Nephron (organoid): ENCODE measurements around the gene GALT.
A peak's percentile ranks its signal among the peaks of the same experiment; 100 is the strongest.

Experiments used
- H3K27ac Mint-ChIP-seq, 3 experiments: 2 replicates each; pipeline ENCODE4 v1.8.0; 2020; ENCODE audit warnings: mixed read lengths in 3 of 3, mild to moderate bottlenecking in 2 of 3, moderate library complexity in 1 of 3
- H3K27me3 Mint-ChIP-seq: 2 replicates; pipeline ENCODE4 v1.8.0; 2021; ENCODE audit warnings: low read depth, mild to moderate bottlenecking, moderate library complexity, mixed read lengths
- H3K36me3 Mint-ChIP-seq: 2 replicates; pipeline ENCODE4 v1.8.0; 2020; ENCODE audit warnings: low read depth, mixed read lengths
- H3K4me1 Mint-ChIP-seq: 2 replicates; pipeline ENCODE4 v1.8.0; 2020; ENCODE audit warnings: mixed read lengths
- H3K4me3 Mint-ChIP-seq, 3 experiments: 2 replicates each; pipeline ENCODE4 v1.8.0; 2020; ENCODE audit warnings: mild to moderate bottlenecking in 3 of 3, mixed read lengths in 3 of 3, moderate library complexity in 2 of 3
- H3K9me3 Mint-ChIP-seq: 2 replicates; pipeline ENCODE4 v1.8.0; 2020; ENCODE audit warnings: mixed read lengths
- CTCF ChIP-seq, 3 experiments: fragments of 200-600 bp; sonication (generic); IDR thresholded peaks; one replicate each; pipeline ENCODE4 v1.5.0; 2021; ENCODE audit warnings: antibody characterized with exemption in 3 of 3; ENCODE audit not compliant: unreplicated experiment in 3 of 3

GALT gene

GRCh38 chr9:34651876-34652601 lies 5.6 kb downstream of the GALT start, which contains the start of gene IL11RA:
TSS of gene IL11RA (plus strand) at chr9:34652185. CDS start at chr9:34655218, 3,033 bp downstream.
- Mint-ChIP-seq H3K27ac (peak within 1 kb of the TSS; percentile 99), H3K27me3 (no peaks in the 10 kb centered on the region), H3K4me3 (peak within 1 kb of the TSS; percentile 74 to 95 (median 89)), H3K36me3 (peaks cover 36% of the 10 kb centered on the region), H3K4me1 (peaks cover 76% of the 10 kb centered on the region), H3K9me3 (no peaks in the 10 kb centered on the region)
- no peak for TF ChIP-seq CTCF (IDR thresholded peaks at IDR 0.05; ENCODE audit: unreplicated experiment in 3 of 3)

- Mint-ChIP-seq H3K36me3 (peaks cover 32% of the 10 kb centered on the region), H3K27me3 (no peaks in the 10 kb centered on the region), H3K9me3 (no peaks in the 10 kb centered on the region), H3K4me1 (peaks cover 71% of the 10 kb centered on the region), H3K4me3 (peak overlapping the region; percentile 74 to 95 (median 89)), H3K27ac (peak overlapping the region; percentile 99)
- no peak for TF ChIP-seq CTCF (IDR thresholded peaks at IDR 0.05; ENCODE audit: unreplicated experiment in 3 of 3)
Measured at GRCh38 chr9:34652602-34653000, 6.1 kb downstream of the GALT start.

- Mint-ChIP-seq H3K36me3 (peaks cover 24% of the 10 kb centered on the region), H3K4me1 (peaks cover 65% of the 10 kb centered on the region), H3K9me3 (no peaks in the 10 kb centered on the region), H3K27me3 (no peaks in the 10 kb centered on the region), H3K27ac (peak overlapping the region; percentile 99), H3K4me3 (peak overlapping the region; percentile 74 to 95 (median 89))
- TF ChIP-seq CTCF (IDR thresholded peaks at IDR 0.05; ENCODE audit: unreplicated experiment in 3 of 3) = no peak
Measured at GRCh38 chr9:34653151-34654072, 6.9 kb downstream of the GALT start.

- Mint-ChIP-seq H3K9me3 (no peaks in the 10 kb centered on the region), H3K4me3 (peak overlapping the region; percentile 74 to 95 (median 89)), H3K27me3 (no peaks in the 10 kb centered on the region), H3K4me1 (peaks cover 63% of the 10 kb centered on the region), H3K36me3 (peaks cover 15% of the 10 kb centered on the region), H3K27ac (peak overlapping the region; percentile 99)
- no peak for TF ChIP-seq CTCF (IDR thresholded peaks at IDR 0.05; ENCODE audit: unreplicated experiment in 3 of 3)
Measured at GRCh38 chr9:34654323-34655051, 8.0 kb downstream of the GALT start.

GRCh38 chr9:34655394-34655793 lies 8.9 kb downstream of the GALT start:
- Mint-ChIP-seq H3K4me3 (peak overlapping the region; percentile 74 to 95 (median 89)), H3K27ac (peak overlapping the region; percentile 72 to 99 (median 99)), H3K27me3 (no peaks in the 10 kb centered on the region), H3K4me1 (peaks cover 63% of the 10 kb centered on the region), H3K36me3 (peaks cover 11% of the 10 kb centered on the region), H3K9me3 (no peaks in the 10 kb centered on the region)
- no peak for TF ChIP-seq CTCF (IDR thresholded peaks at IDR 0.05; ENCODE audit: unreplicated experiment in 3 of 3)
